ENCODE data around the gene GPSM1. TPM values are rescaled to one million over a fixed set of nuclear protein-coding genes. Genes with fewer than 3 reads are reported as not detected.
"Not testable (repeated sequence)": the region's sequence is repeated elsewhere in the genome, so short reads cannot be mapped to it uniquely, and the experiment has no call there.

GPSM1 gene
- total and polyA plus RNA-seq, 5 experiments from 2014 or later, result 0.50 to 11.6 (median 0.98) TPM

GRCh38 chr9:136318111-136318775 lies 9.1 kb upstream of the GPSM1 start:
- H3K36me3 Mint-ChIP-seq, result peaks cover 0 to 11% (median 0%) of the 10 kb centered on the region in 3 donors
- H3K27ac Mint-ChIP-seq, result peak overlapping the region in 1 of 10 donors; percentile 15
- H3K27me3 Mint-ChIP-seq, result no peaks in the 10 kb centered on the region
- DNase-seq (no peak), ATAC-seq (no peak)
- no peak overlapping the region for H3K4me3 Mint-ChIP-seq
- peaks cover 0 to 14% (median 0%) of the 10 kb centered on the region in 9 donors for H3K9me3 Mint-ChIP-seq
- POLR2A ChIA-PET, result no interaction called here
- H3K4me1 Mint-ChIP-seq, result peaks cover 0 to 11% (median 5%) of the 10 kb centered on the region in 4 donors

- no peak for ATAC-seq
- Mint-ChIP-seq H3K27ac (no peak overlapping the region), H3K27me3 (no peaks in the 10 kb centered on the region), H3K4me3 (no peak overlapping the region), H3K9me3 (peaks cover 0 to 14% (median 0%) of the 10 kb centered on the region in 9 donors), H3K36me3 (peaks cover 0 to 11% (median 0%) of the 10 kb centered on the region in 3 donors), H3K4me1 (peaks cover 0 to 16% (median 7%) of the 10 kb centered on the region in 4 donors)
- no peak for DNase-seq
- POLR2A ChIA-PET, result no interaction called here
Observed at GRCh38 chr9:136318776-136319241, 8.5 kb upstream of the GPSM1 start.

DNA sequence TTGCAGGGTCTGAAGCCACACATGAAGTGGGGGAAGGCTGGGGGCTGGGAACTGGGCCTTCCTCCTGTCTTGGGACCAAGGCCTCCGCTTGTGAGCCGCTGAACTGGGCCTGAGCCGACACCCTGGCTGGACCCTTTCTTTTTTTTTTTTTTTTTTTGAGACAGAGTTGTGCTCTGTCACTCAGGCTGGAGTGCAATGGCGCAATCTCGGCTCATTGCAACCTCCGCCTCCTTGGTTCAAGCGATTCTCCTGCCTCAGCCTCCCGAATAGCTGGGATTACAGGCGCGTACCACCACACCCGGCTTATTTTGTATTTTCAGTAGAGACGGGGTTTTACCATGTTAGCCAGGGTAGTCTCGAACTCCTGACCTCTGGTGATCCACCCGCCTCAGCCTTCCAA lies 8.1 kb upstream of the GPSM1 start:
- H3K4me3 Mint-ChIP-seq, H3K27me3 Mint-ChIP-seq, POLR2A ChIA-PET, ATAC-seq, DNase-seq, H3K27ac Mint-ChIP-seq: not testable (repeated sequence)
- Mint-ChIP-seq H3K4me1 (peaks cover 0 to 16% (median 7%) of the 10 kb centered on the region in 4 donors), H3K9me3 (peaks cover 0 to 14% (median 0%) of the 10 kb centered on the region in 9 donors), H3K36me3 (peaks cover 0 to 11% (median 0%) of the 10 kb centered on the region in 3 donors)

DNA sequence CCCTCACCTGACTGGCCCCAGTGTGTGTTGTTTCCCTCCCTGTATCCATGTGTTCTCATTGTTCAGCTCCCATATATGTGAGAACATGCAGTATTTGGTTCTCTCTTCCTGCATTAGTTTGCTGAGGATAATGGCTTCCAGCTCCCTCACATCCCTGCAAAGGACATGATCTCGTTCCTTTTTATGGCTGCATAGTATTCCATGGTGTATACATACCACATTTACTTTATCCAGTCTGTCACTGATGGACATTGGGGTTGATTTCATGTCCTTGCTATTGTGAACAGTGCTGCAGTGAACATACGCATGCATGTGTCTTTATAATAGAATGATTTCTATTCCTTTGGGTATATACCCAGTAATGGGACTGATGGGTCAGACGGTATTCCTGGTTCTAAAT lies 7.4 kb upstream of the GPSM1 start:
- DNase-seq, H3K4me3 Mint-ChIP-seq, H3K36me3 Mint-ChIP-seq, H3K27ac Mint-ChIP-seq, POLR2A ChIA-PET, H3K27me3 Mint-ChIP-seq, ATAC-seq: not testable (repeated sequence)
- peaks cover 0 to 16% (median 7%) of the 10 kb centered on the region in 4 donors for H3K4me1 Mint-ChIP-seq
- H3K9me3 Mint-ChIP-seq, result peaks cover 0 to 14% (median 0%) of the 10 kb centered on the region in 9 donors

GRCh38 chr9:136320972-136321371 lies 6.4 kb upstream of the GPSM1 start:
- H3K4me3 Mint-ChIP-seq, H3K9me3 Mint-ChIP-seq, H3K36me3 Mint-ChIP-seq, POLR2A ChIA-PET, H3K27me3 Mint-ChIP-seq, H3K27ac Mint-ChIP-seq, DNase-seq, ATAC-seq: not testable (repeated sequence)
- H3K4me1 Mint-ChIP-seq, result peaks cover 0 to 15% (median 6%) of the 10 kb centered on the region in 4 donors

DNA sequence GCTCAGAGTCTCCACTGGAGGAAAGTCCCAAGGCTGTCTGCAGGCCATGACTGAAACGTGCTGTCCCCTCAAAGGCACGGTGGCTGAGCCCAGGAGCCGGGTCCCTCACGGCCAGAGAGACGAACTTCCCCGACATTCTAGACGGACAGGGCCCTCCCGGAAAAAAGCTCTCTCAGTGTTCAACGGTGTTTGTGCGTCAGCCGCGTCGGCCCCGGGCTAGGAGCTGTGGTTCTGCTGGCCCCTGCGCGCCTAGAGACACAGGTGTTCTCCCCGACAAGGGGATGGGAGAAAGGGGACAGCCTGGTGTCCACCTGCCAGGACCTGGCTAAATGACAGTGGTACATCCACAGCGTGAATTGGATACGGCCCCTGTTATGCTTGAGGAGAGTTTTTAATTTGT lies 5.8 kb upstream of the GPSM1 start:
- POLR2A ChIA-PET, result no interaction called here
- Mint-ChIP-seq H3K9me3 (peaks cover 0 to under 1% (median 0%) of the 10 kb centered on the region in 9 donors), H3K4me3 (no peak overlapping the region), H3K4me1 (peaks cover 0 to 13% (median 5%) of the 10 kb centered on the region in 4 donors), H3K27ac (no peak overlapping the region), H3K36me3 (no peaks in the 10 kb centered on the region), H3K27me3 (no peaks in the 10 kb centered on the region)
- no peak for ATAC-seq
- no peak for DNase-seq

GRCh38 chr9:136322756-136323330 lies 4.5 kb upstream of the GPSM1 start:
- no peaks in the 10 kb centered on the region for H3K36me3 Mint-ChIP-seq
- ATAC-seq (no peak), DNase-seq (no peak)
- no peaks in the 10 kb centered on the region for H3K9me3 Mint-ChIP-seq
- POLR2A ChIA-PET, result no interaction called here
- peaks cover 0 to 15% (median 3%) of the 10 kb centered on the region in 4 donors for H3K4me1 Mint-ChIP-seq
- no peak overlapping the region for H3K27ac Mint-ChIP-seq
- peak overlapping the region in 1 of 10 donors; percentile 20 for H3K4me3 Mint-ChIP-seq
- no peaks in the 10 kb centered on the region for H3K27me3 Mint-ChIP-seq

DNA sequence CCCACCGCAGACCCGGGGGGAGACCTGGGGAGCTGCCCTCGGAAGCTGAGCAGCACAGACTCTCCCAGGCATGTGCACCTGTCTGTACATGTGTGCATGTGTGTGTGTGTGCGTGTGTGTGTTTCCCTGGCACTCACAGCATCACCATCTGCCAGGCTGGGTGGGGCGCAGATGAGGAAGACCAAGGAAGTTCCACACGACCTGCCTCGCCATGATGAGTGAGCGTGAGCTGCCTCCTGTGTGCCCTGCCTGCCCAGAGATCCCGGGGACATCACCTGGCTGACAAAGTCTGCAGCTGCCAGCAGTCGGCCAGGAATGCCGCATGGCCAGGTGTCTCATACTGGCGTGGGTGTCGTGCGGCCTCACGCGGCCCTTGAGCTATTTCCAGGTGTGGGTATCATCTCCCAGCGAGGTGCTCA lies 4.0 kb upstream of the GPSM1 start:
- Mint-ChIP-seq H3K9me3 (no peaks in the 10 kb centered on the region), H3K27ac (no peak overlapping the region), H3K27me3 (no peaks in the 10 kb centered on the region), H3K4me1 (peaks cover 0 to 15% (median 3%) of the 10 kb centered on the region in 4 donors), H3K36me3 (no peaks in the 10 kb centered on the region), H3K4me3 (no peak overlapping the region)
- DNase-seq, result no peak
- ATAC-seq, result peak in 1 of 2 donors; percentile 17
- POLR2A ChIA-PET, result no interaction called here

- ATAC-seq (no peak), DNase-seq (no peak)
- Mint-ChIP-seq H3K36me3 (no peaks in the 10 kb centered on the region), H3K27me3 (peaks cover 0 to 2% (median 0%) of the 10 kb centered on the region in 5 donors), H3K27ac (peak overlapping the region in 1 of 10 donors; percentile 15), H3K4me3 (peak overlapping the region in 1 of 10 donors; percentile 1), H3K9me3 (no peaks in the 10 kb centered on the region), H3K4me1 (peaks cover 2 to 20% (median 7%) of the 10 kb centered on the region in 4 donors)
- POLR2A ChIA-PET, result interaction anchor here (2.3 kb wide), 1 partner anchor 39 kb away, joined by 7 read pairs; the partner anchor contains the start of gene DNLZ
Observed at GRCh38 chr9:136324501-136325300, 2.6 kb upstream of the GPSM1 start.

GRCh38 chr9:136325358-136325757 lies 2.0 kb upstream of the GPSM1 start:
- POLR2A ChIA-PET, result interaction anchor here (2.3 kb wide), 1 partner anchor 38 kb away, joined by 7 read pairs; the partner anchor contains the start of gene DNLZ
- Mint-ChIP-seq H3K4me1 (peaks cover 2 to 20% (median 7%) of the 10 kb centered on the region in 4 donors), H3K9me3 (no peaks in the 10 kb centered on the region), H3K27me3 (peaks cover 0 to 2% (median 0%) of the 10 kb centered on the region in 5 donors), H3K27ac (peak overlapping the region in 1 of 10 donors; percentile 40), H3K4me3 (peak overlapping the region in 3 of 10 donors; percentile 1 to 41 (median 10)), H3K36me3 (no peaks in the 10 kb centered on the region)
- ATAC-seq, result no peak
- no peak for DNase-seq

DNA sequence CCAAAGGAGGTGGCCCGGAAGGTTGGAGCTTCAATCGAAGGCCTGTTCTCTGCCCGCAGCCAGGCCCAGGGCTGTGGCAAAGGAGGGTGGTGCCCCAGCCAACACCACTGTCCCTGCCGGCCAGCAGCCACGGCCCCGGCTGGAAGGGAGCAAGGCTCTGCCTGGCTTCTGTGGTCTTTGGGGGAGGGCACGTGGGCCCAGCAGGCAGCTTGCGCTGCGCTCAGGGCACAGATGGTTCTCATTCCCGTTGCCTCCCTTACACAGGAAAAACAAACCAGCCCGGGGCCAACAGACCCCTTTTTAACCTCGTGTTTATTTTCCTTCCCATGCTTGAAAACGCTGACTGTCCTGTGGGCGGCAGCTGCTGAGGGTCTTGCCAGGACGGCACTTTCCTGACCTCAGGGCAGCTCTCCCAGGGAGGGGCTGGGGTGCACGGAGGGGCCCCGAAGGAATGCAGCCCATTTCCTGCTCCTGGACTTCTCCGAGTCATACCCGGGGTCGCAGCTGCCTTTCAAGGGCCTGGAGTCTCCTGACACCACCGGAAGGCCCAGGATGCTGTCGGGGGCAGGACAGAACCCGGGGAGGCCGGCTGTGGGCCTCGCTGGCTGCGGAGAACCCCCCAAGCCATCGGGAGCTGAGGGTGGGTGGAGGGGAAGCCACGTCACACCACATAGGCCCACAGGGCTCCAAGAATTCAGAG lies 1.1 kb upstream of the GPSM1 start:
- Mint-ChIP-seq H3K9me3 (no peaks in the 10 kb centered on the region), H3K4me3 (peak overlapping the region in 7 of 10 donors; percentile 11 to 80 (median 70)), H3K4me1 (peaks cover 2 to 20% (median 7%) of the 10 kb centered on the region in 4 donors), H3K27ac (peak overlapping the region in 1 of 10 donors; percentile 40), H3K27me3 (peaks cover 0 to 2% (median 0%) of the 10 kb centered on the region in 5 donors), H3K36me3 (no peaks in the 10 kb centered on the region)
- ATAC-seq (no peak), DNase-seq (no peak)
- POLR2A ChIA-PET, result interaction anchor here (2.3 kb wide), 1 partner anchor 37 kb away, joined by 7 read pairs; the partner anchor contains the start of gene DNLZ

Data from naive thymus-derived CD8-positive, alpha-beta T cell (primary cell).